ENCODE data around the gene CHMP4A. TPM values are rescaled to one million over a fixed set of nuclear protein-coding genes. Genes with fewer than 3 reads are reported as not detected.

Gene CHMP4A
- total and polyA plus RNA-seq, 9 of the 15 experiments (the other 6 are each of a cell fraction or from before 2014, with no cell fraction given), result 28.8 to 104 (median 52.7) TPM

DNA sequence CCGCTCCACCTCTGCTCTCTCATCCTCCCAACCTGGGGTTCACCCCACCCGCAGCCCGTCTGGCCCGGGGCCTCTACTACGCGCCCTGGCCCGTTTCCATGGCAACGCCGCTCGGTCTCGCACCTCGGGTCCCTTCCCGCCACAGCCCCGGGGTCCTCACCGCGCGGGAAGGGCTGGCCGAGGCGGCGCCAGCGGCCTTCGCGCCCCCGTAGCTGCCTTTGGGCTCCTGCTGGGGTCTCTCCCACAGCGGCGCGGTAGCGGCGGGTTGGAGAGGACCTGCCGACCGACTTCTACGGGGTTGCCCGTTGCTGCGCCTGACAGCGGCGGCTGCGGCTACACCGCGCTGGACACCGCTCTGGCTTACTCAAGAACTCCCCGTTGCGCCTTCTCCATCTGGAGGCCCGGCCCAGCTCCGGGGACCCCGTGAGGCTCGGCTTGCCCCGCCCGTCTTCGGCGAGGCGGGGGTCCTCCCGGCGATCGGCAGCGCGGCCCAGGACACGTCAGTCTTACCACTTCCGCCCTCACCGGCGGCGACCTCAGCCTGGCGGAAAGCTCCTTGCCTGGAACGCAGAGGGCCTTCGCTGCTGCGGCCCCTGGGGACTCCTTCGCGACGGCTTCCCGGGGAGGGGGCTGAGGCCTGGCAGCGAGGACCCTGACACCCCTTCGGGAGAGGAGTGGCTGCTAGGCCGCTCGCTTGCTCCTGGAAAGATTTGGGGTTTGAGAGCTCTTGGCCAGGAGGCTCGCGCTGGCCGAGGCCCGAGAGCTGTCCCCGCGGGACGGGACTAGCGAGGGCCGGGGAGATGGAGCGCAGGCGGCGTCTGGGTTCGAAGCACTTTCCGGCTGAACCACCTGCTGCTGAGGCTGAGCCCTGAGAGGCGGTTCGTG is 17.9 kb downstream of the CHMP4A start, which contains the start of gene TM9SF1 (continued):
- TF ChIP-seq NR2C1 (IDR thresholded peaks at IDR 0.05) (no peak), NR2C1 (tag; IDR thresholded peaks at IDR 0.05) (0 out of 2 replicates have a peak, but pooled peaks have one; percentile 41), KDM2B (CRISPR knock-in tag; IDR thresholded peaks at IDR 0.05) (no peak), ZKSCAN8 (CRISPR knock-in tag; IDR thresholded peaks at IDR 0.05) (no peak), JUN (IDR thresholded peaks at IDR 0.05; ENCODE audit: borderline replicate concordance, low read depth, low read length) (peak; percentile 9; the same call in 1 of the 2 replicates), JUN (CRISPR knock-in tag; IDR thresholded peaks at IDR 0.05; ENCODE audit: borderline replicate concordance) (no peak), GATAD2A (IDR thresholded peaks at IDR 0.05) (no peak), ZBTB40 (IDR thresholded peaks at IDR 0.05) (peak; percentile 92), ZBTB40 (CRISPR knock-in tag; IDR thresholded peaks at IDR 0.05) (no peak), ZNF764 (CRISPR knock-in tag; IDR thresholded peaks at IDR 0.05; ENCODE audit: low read depth) (no peak)
- TF ChIP-seq, protein P1, sequence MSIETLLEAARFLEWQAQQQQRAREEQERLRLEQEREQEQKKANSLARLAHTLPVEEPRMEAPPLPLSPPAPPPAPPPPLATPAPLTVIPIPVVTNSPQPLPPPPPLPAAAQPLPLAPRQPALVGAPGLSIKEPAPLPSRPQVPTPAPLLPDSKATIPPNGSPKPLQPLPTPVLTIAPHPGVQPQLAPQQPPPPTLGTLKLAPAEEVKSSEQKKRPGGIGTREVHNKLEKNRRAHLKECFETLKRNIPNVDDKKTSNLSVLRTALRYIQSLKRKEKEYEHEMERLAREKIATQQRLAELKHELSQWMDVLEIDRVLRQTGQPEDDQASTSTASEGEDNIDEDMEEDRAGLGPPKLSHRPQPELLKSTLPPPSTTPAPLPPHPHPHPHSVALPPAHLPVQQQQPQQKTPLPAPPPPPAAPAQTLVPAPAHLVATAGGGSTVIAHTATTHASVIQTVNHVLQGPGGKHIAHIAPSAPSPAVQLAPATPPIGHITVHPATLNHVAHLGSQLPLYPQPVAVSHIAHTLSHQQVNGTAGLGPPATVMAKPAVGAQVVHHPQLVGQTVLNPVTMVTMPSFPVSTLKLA (conservative IDR thresholded peaks at IDR 0.05), result peak; percentile 42 to 72; a peak in 3 of 4 replicates
- TF ChIP-seq, protein P2, sequence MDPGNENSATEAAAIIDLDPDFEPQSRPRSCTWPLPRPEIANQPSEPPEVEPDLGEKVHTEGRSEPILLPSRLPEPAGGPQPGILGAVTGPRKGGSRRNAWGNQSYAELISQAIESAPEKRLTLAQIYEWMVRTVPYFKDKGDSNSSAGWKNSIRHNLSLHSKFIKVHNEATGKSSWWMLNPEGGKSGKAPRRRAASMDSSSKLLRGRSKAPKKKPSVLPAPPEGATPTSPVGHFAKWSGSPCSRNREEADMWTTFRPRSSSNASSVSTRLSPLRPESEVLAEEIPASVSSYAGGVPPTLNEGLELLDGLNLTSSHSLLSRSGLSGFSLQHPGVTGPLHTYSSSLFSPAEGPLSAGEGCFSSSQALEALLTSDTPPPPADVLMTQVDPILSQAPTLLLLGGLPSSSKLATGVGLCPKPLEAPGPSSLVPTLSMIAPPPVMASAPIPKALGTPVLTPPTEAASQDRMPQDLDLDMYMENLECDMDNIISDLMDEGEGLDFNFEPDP (CRISPR knock-in tag; IDR thresholded peaks at IDR 0.05), result no peak

All from K562 (cell line).